Fibroblast of the aortic adventitia (primary cell): ENCODE data around the gene KCNRG. TPM values are rescaled to one million over a fixed set of nuclear protein-coding genes. Genes with fewer than 3 reads are reported as not detected.

Experiments
- DNase-seq: peaks from one replicate; pipeline ENCODE4 v3.0.0-alpha.2; 2010; ENCODE audit warnings: low read depth
- H3K4me3 ChIP-seq: 2 replicates; pipeline ENCODE4 v1.5.1; 2011; ENCODE audit warnings: low read depth, mild to moderate bottlenecking, control low read depth, low read length, moderate library complexity
- total RNA-seq: library from RNA; depleted of rRNA; stranded (reverse); fragments of >200 nt; gene quantifications from 2 replicates; pipeline ENCODE4 v1.2.3, GENCODE V29; 2012; ENCODE audit warnings: low replicate concordance
- TF ChIP-seq, protein P1 (sequence below): IDR thresholded peaks from 2 replicates; pipeline ENCODE4 v1.5.1; 2011; ENCODE audit warnings: mild to moderate bottlenecking, low read length, control low read depth, inconsistent platforms; ENCODE audit not compliant: insufficient read depth

KCNRG gene
- total RNA-seq, 1 donor, result 1.4 TPM

DNA sequence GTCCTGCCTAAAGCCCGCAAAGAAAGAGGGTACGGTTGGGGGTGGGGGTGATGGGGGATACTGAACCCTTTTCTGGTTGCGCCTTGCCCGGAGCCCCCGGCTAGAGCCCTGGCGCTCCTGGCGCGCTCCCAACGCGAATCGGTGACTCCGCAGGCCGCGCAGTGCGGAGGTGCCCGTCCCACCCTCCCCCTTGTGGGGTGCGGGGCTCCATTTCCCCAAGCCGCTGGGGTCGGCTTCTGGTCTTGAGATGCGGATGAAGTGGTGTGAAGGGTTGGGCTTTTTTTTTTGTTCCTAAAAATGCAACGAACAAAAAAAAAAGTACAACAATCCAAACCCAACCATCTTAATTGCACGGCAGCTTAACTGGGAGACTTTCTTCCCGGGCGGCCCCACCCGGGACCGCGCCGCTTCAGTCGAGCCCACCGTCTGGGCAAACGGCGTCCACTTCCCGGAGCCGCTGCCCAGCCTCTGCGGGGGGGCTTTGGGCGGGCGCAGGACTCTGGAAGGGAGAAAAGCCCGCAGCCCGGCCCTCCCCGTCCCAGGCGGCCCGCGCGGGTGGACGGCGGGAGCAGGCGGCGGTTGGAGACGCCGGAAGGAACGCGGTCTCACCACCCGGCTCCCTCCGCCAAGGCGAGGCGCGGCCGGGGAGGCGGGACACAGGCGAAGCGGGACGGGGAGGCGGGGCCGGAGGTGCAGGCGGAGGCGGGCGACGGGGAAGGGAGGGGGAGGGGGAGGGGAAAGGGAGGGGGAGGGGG, 18.9 kb upstream of the KCNRG start:
- TF ChIP-seq, protein P1, sequence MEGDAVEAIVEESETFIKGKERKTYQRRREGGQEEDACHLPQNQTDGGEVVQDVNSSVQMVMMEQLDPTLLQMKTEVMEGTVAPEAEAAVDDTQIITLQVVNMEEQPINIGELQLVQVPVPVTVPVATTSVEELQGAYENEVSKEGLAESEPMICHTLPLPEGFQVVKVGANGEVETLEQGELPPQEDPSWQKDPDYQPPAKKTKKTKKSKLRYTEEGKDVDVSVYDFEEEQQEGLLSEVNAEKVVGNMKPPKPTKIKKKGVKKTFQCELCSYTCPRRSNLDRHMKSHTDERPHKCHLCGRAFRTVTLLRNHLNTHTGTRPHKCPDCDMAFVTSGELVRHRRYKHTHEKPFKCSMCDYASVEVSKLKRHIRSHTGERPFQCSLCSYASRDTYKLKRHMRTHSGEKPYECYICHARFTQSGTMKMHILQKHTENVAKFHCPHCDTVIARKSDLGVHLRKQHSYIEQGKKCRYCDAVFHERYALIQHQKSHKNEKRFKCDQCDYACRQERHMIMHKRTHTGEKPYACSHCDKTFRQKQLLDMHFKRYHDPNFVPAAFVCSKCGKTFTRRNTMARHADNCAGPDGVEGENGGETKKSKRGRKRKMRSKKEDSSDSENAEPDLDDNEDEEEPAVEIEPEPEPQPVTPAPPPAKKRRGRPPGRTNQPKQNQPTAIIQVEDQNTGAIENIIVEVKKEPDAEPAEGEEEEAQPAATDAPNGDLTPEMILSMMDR, result no peak
- peak; percentile 88 for DNase-seq
- H3K4me3 ChIP-seq, result peak overlapping the region; percentile 69

DNA sequence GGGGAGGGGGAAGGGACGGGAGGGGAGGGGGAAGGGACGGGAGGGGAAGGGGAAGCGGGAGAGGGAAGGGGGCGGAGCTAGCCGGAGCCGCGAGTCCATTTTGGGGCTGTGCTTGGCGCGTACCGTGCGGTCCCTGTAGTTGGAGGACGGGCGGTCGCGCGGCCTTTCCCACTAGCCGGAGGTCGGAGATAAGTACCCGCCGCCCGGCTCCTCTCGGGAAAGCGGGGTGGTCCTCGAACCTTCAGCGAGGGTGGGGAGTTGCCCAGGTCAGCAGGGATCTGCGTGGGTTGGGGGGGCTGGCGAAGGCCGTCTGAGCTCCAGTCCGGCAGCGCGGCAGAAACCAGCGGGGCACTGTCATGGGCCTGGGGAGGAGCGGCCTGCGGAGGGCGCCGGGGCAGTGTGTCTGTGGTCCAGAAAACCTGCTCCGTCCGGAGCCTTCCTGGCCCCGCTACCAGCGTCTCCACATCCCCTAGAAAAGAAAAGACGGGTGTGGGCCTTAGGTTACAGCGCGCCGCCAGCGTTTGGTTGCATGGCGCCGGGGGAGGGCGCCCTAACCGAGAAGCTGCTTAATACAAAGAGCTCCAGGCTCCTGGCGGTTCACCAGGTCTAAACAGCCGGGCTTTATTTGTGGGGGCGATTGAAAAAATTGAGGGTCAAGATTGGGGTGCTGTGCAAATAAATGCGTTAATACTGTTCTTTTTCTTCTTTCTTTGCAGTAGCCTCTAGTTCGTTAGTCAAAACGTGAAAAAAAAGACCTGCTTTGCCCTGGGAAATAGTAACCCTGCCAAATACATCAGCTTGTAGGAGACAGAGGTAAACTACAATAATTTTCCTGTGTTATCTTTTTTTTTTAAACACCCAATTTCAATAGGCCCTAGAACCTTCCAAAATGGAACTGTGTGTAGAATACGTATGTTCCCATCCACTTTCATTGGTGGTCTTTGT, 18.0 kb upstream of the KCNRG start, which contains the start of gene TRIM13:
Gene TRIM13 (plus strand): TSS at position 92 of the 945 bp plus-strand sequence. CDS start 14,899 bp downstream, outside the sequence.
- peak; percentile 89 for DNase-seq
- TF ChIP-seq, protein P1, result peak; percentile 77
- peak within 1 kb of the TSS; percentile 82 for H3K4me3 ChIP-seq

DNA sequence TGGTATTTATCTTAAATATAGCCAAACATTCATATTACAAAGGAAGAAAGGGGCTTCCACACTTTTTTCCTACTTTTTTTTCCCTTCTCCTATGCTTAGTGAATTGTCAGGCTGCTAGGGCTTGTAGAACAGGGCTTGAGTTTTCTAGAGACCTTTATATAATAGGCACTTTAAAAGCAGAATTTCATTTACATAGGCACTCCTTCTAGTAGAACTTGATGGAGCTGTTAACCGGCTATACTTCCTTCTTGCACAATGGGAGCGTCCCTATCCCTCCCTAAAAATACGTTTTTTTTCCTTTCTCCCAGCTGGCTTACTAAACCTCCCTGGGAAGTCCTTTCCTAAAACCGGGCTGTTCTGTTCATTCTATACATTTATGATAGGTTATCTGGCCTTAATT, 17.3 kb upstream of the KCNRG start:
- DNase-seq, result peak; percentile 23
- peak overlapping the region; percentile 82 for H3K4me3 ChIP-seq
- TF ChIP-seq, protein P1, result no peak

DNA sequence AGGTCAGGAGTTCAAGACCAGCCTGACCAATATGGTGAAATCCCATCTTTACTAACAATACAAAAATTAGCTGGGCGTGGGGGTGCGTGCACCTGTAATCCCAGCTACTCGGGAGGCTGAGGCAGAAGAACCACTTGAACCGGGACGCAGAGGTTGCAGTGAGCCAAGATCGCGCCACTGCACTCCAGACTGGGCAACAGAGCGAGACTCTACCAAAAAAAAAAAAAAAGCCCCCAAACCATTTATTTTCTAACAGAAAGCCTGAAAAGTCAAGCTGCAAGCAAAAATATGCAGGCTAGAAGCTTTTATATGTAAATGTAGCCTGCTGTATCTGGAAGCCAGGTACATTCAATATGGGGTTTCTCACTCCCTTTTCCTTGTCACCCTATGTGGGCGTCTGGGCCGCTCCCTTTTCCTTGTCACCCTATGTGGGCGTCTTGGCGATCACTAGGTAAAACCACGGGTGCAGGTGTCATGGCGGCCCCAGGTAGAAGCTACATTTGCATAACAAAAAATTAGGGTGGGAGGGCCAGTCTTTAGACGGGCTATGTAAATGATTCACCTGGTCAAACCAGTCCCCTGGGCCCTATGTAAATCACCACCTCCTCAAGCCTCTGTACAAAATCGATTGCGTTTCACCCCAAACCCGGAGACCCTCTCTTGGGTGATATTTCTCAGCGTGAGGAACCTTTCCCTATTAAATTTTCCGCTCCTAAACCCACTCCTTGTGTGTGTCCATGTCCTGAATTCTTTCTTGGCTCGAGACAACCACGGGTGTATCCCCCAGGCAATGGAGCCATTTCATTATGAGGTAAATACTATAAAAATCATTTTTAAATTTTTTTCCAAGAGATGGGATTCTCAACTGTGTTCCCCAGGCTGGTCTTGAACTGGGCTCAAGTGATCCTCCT, 16.3 kb upstream of the KCNRG start:
- DNase-seq, result no peak
- peak overlapping the region; percentile 82 for H3K4me3 ChIP-seq
- TF ChIP-seq, protein P1, result no peak

DNA sequence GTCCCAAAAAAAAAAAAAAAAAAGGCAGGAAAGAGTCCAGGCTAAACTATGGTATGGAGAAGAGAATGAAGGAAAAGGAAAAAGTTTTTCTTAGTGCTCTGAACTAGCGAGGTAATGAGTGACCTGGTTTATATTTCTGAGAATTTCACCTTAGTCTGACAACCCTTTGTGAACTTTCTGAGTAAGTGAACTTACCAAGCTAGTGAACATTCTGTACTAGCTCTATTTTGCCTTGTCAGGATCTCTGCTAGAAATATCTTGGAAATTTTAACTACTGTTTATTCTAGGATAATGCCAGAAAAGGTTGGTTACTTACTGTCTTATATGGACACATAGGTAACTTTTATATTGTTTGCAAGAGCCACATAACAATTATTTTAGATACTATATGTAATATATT, 14.0 kb upstream of the KCNRG start:
- H3K4me3 ChIP-seq, result no peak overlapping the region
- TF ChIP-seq, protein P1, result no peak
- no peak for DNase-seq

DNA sequence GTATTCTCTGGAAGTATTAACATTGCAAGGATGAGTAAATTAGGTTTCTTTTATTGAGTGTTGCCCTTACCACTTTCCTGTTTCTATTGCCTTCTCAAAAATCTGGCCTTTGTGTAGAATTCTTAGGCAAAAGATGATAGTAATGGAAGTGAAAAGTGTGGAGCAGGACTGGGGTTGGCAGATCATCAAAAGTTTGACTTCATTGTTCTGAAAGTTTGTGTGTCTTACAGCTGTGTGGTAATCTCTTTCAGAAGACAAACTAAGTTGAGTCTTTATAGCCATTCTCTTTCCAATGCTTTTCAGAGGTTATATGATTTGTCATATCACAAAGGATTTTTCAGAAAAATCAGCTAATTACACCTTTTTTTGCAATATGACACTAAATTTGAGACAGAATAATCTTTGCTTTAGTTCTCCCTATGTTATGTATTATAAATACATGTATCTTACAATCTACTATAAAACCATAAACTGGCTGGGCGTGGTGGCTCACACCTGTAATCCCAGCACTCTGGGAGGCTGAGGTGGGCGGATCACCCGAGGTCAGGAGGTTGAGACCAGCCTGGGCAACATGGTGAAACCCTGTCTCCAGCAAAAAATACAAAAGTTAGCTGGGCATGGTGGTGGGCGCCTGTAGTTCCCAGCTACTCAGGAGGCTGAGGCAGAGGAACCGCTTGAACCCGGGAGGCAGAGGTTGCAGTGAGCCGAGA, 8.7 kb upstream of the KCNRG start:
- peak; percentile 76 for DNase-seq
- TF ChIP-seq, protein P1, result no peak
- H3K4me3 ChIP-seq, result no peak overlapping the region
